HG02840 (cell line): Measurements from ENCODE around the gene OFD1.
"Not testable (repeated sequence)": the region's sequence is repeated elsewhere in the genome, so short reads cannot be mapped to it uniquely, and the experiment has no call there.

ENCODE experiments used
- ATAC-seq: cut with Tn5 transposase; IDR thresholded peaks from one replicate; pipeline ENCODE4 v1.9.1; 2021; ENCODE audit warnings: mild to moderate bottlenecking, moderate library complexity, moderate number of reproducible peaks; ENCODE audit not compliant: unreplicated experiment, low FRiP score

The OFD1 gene

GRCh38 chrX:13700380-13700779 lies 34.2 kb upstream of the OFD1 start:
- no peak for ATAC-seq

GRCh38 chrX:13702111-13702789 lies 32.3 kb upstream of the OFD1 start:
- no peak for ATAC-seq

DNA sequence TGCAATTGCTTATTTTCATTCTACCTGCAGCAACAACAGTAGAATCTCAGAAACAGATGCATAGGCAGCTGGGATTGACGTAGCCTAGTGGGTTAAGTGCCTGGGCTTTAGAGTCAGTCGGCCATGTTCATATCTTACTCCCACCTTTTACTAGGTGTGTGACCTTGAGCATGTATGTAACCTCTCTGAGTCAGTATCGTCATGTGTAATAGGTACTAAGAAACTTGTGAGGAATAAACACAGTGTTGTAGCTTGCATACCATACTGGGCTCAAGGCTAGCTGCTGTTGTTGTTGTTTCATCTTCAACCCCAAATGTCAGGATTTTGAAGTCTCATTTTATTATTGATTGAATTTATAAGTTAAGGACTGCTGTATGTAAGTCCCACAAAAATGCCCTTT lies 31.4 kb upstream of the OFD1 start:
- ATAC-seq: no peak

DNA sequence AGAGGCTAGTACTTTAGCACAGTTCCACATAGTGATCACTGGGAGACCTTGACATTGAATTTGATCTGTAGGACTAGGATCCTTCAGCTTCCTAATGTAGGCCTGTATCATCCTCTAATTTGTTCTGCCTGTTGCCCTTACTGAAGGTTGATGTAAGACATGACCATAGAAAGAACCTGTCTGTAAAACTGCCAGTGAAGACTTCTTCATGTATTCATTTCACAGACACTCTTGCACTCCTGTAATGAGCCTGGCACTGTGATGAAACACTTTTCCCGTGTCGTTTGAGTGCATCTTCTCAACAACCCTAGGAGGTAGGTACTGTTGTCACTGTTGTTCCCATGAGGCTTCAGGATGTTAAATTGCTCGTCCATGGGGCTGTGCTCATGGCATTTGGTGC lies 31.0 kb upstream of the OFD1 start:
- no peak for ATAC-seq

DNA sequence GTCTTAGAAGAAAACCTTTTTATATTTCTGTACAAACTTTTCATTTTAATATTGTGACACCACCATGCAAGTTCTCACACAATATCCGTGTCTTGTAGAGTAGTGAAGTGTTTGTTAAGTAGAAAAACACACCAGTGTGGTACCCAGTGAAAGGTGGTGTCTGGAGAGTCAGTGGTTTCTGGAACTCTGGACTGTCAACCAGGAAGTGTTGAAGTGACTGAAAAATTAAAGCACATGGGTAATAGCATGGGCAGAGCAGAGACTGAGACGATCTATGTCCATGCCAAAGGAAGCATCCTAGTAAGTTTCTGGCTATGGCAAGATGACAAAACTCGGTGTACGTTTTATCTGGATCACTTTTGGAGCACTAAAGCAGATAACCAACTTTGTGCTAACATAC lies 23.4 kb upstream of the OFD1 start:
- no peak for ATAC-seq

DNA sequence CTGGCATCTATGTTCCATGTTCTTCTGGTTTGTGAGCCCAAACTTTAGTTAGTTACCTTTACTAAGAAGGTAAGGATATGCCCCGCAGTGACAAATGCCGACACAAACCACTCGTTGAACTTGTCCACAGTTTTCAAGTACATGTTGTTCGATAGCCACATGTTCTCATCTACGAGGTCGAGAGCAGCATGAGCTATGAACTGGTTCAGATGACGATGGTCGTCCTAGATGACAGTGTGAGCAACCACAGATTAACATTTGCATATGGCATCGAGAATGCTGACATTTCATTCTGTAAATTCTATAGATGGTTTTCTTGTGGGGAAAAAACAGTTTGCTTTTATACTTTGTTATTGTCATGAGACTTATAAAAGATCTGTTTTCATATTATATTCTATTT lies 18.1 kb upstream of the OFD1 start:
- ATAC-seq: no peak

DNA sequence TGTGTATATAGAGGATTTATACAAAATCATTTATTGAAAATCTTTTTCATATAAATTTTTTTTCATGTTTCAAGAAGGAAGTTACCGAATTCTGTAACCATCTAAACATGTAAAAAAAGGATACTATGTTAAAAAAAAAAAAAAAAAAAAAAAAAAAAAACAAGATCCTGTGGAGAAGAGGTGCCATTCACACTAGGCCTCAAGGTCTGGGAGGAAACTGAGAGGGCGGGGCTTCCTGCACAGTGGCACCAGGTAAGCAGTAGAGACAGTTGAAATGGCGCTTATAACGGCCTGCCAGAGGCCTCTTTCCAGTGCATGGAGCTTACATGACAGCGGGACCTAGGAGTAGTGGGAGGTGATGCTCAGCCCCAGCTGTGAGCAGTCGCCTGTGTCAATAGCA lies 17.6 kb upstream of the OFD1 start:
- no peak for ATAC-seq

DNA sequence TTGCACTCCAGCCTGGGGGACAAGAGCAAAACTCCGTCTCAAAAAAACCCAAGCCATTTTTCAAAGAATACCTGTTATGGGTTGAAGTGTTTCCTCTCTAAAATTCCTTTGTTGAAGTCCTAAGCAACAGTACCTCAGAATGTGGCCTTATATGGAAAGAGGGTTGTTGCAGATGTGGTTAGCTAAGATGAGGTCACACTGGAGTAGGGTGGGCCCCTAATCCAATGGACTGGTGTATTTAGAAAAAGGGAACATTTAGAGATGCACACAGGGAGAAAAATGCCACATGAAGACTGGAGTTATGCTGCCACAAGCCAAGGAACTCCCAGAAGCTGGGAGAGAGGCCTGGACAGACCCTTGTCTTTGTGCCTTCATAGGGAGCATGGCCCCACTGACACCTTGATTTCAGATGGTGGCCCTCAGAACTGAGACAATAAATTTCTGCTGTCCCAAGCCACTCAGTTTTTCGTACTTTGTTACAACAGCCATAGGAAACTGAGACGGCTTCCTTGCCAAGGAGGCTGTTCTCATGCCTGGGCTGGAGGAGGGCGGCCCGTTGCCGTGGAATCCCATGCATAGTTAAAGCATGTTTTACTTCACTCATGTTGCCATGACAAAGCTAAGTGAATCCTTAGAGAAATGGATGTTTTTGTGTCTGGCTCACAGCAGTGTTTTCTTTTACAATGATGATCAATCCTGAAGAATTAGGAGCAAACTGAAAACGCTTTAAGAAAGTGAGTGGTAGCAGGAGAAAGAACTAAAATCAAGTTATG lies 16.7 kb upstream of the OFD1 start:
- no peak for ATAC-seq

- no peak for ATAC-seq
Observed at GRCh38 chrX:13719192-13719856, 15.2 kb upstream of the OFD1 start.

GRCh38 chrX:13721371-13721770 lies 13.2 kb upstream of the OFD1 start:
- no peak for ATAC-seq

GRCh38 chrX:13721819-13722519 lies 12.6 kb upstream of the OFD1 start:
- ATAC-seq: no peak

DNA sequence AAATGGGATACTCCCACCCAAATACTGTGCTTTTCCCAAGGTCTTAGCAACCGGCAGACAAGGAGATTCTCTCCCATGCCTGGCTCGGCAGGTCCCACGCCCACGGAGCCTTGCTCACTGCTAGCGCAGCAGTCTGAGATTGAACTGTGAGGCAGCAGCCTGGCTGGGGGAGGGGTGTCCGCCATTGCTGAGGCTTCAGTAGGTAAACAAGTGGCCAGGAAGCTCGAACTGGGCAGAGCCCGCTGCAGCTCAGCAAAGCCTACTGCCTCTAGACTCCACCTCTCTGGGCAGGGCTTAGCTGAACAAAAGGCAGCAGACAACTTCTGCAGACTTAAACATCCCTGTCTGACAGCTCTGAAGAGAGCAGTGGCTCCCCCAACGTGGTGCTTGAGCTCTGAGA lies 9.7 kb upstream of the OFD1 start:
- not testable (repeated sequence) for ATAC-seq

GRCh38 chrX:13726583-13726982 lies 8.0 kb upstream of the OFD1 start:
- ATAC-seq: not testable (repeated sequence)

GRCh38 chrX:13730523-13730922 lies 4.0 kb upstream of the OFD1 start:
- not testable (repeated sequence) for ATAC-seq

- no peak for ATAC-seq
Observed at GRCh38 chrX:13732246-13733067, 2.1 kb upstream of the OFD1 start.

DNA sequence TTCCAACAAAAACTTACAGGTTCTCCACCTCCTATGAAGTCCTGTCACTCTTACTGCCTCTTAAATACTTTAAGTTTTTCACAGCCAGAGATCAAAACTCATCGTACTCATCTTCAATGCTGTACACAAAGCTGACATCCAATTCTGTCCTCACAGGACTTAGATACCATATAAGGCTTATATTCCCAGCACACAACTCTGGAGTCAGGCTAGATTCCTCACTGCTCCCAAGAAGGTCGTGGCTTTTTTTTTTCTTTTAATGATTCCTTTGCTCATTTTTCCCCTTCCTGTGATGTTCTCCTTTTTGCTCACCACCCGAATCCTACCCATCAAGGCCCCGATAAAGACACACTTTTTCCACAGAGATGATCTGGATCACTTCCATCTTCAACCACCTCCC lies 1.0 kb upstream of the OFD1 start:
- ATAC-seq: no peak

DNA sequence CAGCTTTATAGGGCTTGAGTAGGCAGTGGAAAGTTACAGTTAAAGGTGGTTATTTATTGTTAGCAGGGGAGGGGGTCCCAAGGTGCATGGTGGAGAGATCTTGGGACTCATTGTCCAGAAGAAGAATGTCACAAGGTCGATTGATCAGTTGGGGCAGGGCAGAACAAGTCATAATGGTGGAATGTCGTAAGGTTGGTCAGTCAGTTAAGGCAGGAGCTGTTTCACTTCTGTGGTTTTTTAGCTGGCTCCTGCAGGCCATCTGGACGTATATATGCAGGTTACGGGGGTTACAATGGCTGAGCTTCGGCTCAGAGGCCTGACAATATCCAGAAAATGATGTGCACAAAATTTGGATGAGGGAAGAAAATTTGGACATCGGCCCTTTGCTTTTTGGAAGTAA lies 7.1 kb downstream of the OFD1 start:
- ATAC-seq: no peak

- ATAC-seq: peak; percentile 84
Observed at GRCh38 chrX:13742397-13743176, 8.0 kb downstream of the OFD1 start.

DNA sequence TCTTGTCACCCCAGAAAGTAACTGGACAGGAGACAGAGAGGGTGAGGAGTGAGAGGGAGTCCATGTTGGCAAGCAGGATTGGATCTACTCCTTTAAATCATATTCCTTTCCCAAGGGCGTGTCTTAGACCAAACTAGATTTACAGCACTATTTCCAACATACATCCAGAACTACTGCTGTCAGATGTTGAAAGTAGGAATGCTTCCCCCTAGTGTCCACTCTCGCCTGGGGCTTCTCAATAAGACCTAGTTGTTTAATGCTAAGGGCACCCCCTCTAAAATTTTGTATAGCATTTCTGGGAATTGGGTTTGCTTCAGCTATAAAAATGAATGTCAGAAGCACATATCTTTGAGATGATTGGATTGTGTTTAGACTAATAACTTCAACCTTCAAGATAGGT lies 13.3 kb downstream of the OFD1 start:
- ATAC-seq: no peak
